HepG2 (cell line): ENCODE data around the gene SERPINA3. TPM values are rescaled to one million over a fixed set of nuclear protein-coding genes. Genes with fewer than 3 reads are reported as not detected.

ENCODE experiments used
- ARID3A ChIP-seq: IDR thresholded peaks from 2 replicates; pipeline ENCODE4 v1.6.1; 2012; ENCODE audit warnings: low read depth, low read length, improper control_type of control experiment
- BCL6 ChIP-seq: IDR thresholded peaks from 2 replicates; pipeline ENCODE4 v1.6.1; 2016; ENCODE audit warnings: missing genetic modification reagents, missing compliant biosample characterization
- EP300 ChIP-seq, 3 experiments: sonication (generic) in 1 of 3; formaldehyde crosslinking in 1 of 3; IDR thresholded peaks; 2 replicates each; pipeline versions ENCODE4 v1.5.1 to v1.6.1; 2011 to 2020; ENCODE audit warnings: low read depth in 2 of 3, low read length in 2 of 3, borderline replicate concordance in 1 of 3, improper control_type of control experiment in 1 of 3, mild to moderate bottlenecking in 1 of 3, missing genetic modification reagents in 1 of 3, moderate library complexity in 1 of 3
- GLMP ChIP-seq: sonication (generic); formaldehyde crosslinking; IDR thresholded peaks from 2 replicates; pipeline ENCODE4 v1.9.0; 2021; ENCODE audit warnings: missing genetic modification reagents, mild to moderate bottlenecking, borderline replicate concordance
- HOMEZ ChIP-seq: IDR thresholded peaks from 2 replicates; pipeline ENCODE4 v1.6.1; 2016; ENCODE audit warnings: low read depth
- HOXA3 ChIP-seq: sonication (generic); formaldehyde crosslinking; IDR thresholded peaks from 2 replicates; pipeline ENCODE4 v1.5.0; 2020; ENCODE audit warnings: missing genetic modification reagents
- KDM3A ChIP-seq: IDR thresholded peaks from 2 replicates; pipeline ENCODE4 v1.6.1; 2018; ENCODE audit warnings: low read depth, missing compliant biosample characterization
- KLF16 ChIP-seq, 2 experiments: sonication (generic) in 1 of 2; formaldehyde crosslinking in 1 of 2; IDR thresholded peaks; 2 replicates each; pipeline versions ENCODE4 v1.6.1 to v1.8.0; 2016 to 2023; ENCODE audit warnings: missing genetic modification reagents in 2 of 2, missing compliant biosample characterization in 1 of 2
- LCORL ChIP-seq, 2 experiments: fragments of 450-650 bp in 1 of 2; sonication (generic) in 1 of 2; formaldehyde crosslinking in 1 of 2; IDR thresholded peaks; 2 replicates each; pipeline versions ENCODE4 v1.5.0 to v1.6.1; 2017 to 2020; ENCODE audit warnings: antibody characterized with exemption in 1 of 2, missing genetic modification reagents in 1 of 2
- MIER3 ChIP-seq: IDR thresholded peaks from 2 replicates; pipeline ENCODE4 v1.6.1; 2016; ENCODE audit warnings: missing compliant biosample characterization, borderline replicate concordance
- MNT ChIP-seq: fragments of 450-650 bp; IDR thresholded peaks from 2 replicates; pipeline ENCODE4 v1.6.1; 2016
- ONECUT2 ChIP-seq: sonication (generic); formaldehyde crosslinking; IDR thresholded peaks from 2 replicates; pipeline ENCODE4 v1.4.0; 2020; ENCODE audit warnings: missing genetic modification reagents
- PCBP2 ChIP-seq: fragments of 200-400 bp; formaldehyde crosslinking; optimal IDR thresholded peaks from 2 replicates; pipeline ENCODE3; 2018; ENCODE audit warnings: low read length, low read depth; ENCODE audit not compliant: poor library complexity, severe bottlenecking
- PHF21A ChIP-seq: sonication (generic); formaldehyde crosslinking; IDR thresholded peaks from 2 replicates; pipeline ENCODE4 v1.5.0; 2020; ENCODE audit warnings: mild to moderate bottlenecking, missing genetic modification reagents
- TEAD3 ChIP-seq: optimal IDR thresholded peaks from 2 replicates; pipeline ENCODE3; 2016; ENCODE audit warnings: borderline replicate concordance
- ZNF101 ChIP-seq: sonication (generic); formaldehyde crosslinking; IDR thresholded peaks from 2 replicates; pipeline ENCODE4 v1.4.0; 2020; ENCODE audit warnings: mild to moderate bottlenecking, low read depth, missing genetic modification reagents, borderline replicate concordance
- ZNF607 ChIP-seq: sonication (generic); formaldehyde crosslinking; IDR thresholded peaks from 2 replicates; pipeline ENCODE4 v1.5.1; 2020; ENCODE audit warnings: missing genetic modification reagents, mild to moderate bottlenecking, borderline replicate concordance
- ZNF800 ChIP-seq: sonication (generic); formaldehyde crosslinking; IDR thresholded peaks from 2 replicates; pipeline ENCODE4 v1.4.0; 2020; ENCODE audit warnings: missing genetic modification reagents
- polyA plus RNA-seq, 8 experiments: library from polyadenylated mRNA; depleted of rRNA in 3 of 8; stranded (reverse) in 7 of 8; unstranded in 1 of 8; fragments of >200 nt; fragmentation: Illumina TruSeq in 4 of 8; extraction: Trizol in 4 of 8; gene quantifications; 2 replicates each; pipeline versions ENCODE4 v1.2.1 to v1.2.3, GENCODE V29; 2011 to 2016; ENCODE audit warnings: low read depth in 4 of 8, missing spikeins in 1 of 8, mixed read lengths in 1 of 8; ENCODE audit not compliant: insufficient read depth in 1 of 8
- total RNA-seq, 5 experiments: library from RNA; depleted of rRNA; stranded (reverse); fragments of >200 nt; fragmentation: Illumina TruSeq; extraction: Trizol; gene quantifications; 2 replicates each; pipeline ENCODE4 v1.2.3, GENCODE V29; 2016; ENCODE audit warnings: low read depth in 1 of 5

The SERPINA3 gene
- total and polyA plus RNA-seq, 2 of the 13 experiments (the other 11 are each of a cell fraction or from before 2014, with no cell fraction given), result 825 to 2,200 TPM

GRCh38 chr14:94636744-94637412 is 24.7 kb downstream of the SERPINA3 start (continued):
- TF ChIP-seq ONECUT2 (CRISPR knock-in tag) (peak; percentile 82), ARID3A (peak; percentile 77), KDM3A (CRISPR knock-in tag) (0 out of 2 replicates have a peak, but pooled peaks have one; percentile 59), KLF16 (CRISPR knock-in tag; IDR thresholded peaks at IDR 0.05) (no peak), EP300 (IDR thresholded peaks at IDR 0.05; ENCODE audit: low read depth in 2 of 2, low read length in 2 of 2) (peak in 1 of 2 experiments; percentile 94; a peak in 2 of 4 replicates), EP300 (CRISPR knock-in tag; IDR thresholded peaks at IDR 0.05; ENCODE audit: borderline replicate concordance) (no peak), ZNF800 (peak; percentile 55; the same call in 1 of the 2 replicates), MIER3 (CRISPR knock-in tag) (peak; percentile 48; the same call in 1 of the 2 replicates), GLMP (CRISPR knock-in tag) (no peak), ZNF607 (CRISPR knock-in tag) (0 out of 2 replicates have a peak, but pooled peaks have one; percentile 26), MNT (no peak), BCL6 (CRISPR knock-in tag) (peak; percentile 95), HOMEZ (CRISPR knock-in tag) (peak; percentile 67; the same call in 1 of the 2 replicates), PCBP2 (no peak), PHF21A (CRISPR knock-in tag) (peak; percentile 62), LCORL (IDR thresholded peaks at IDR 0.05) (no peak), LCORL (CRISPR knock-in tag; IDR thresholded peaks at IDR 0.05) (0 out of 2 replicates have a peak, but pooled peaks have one; percentile 18), HOXA3 (peak; percentile 73), ZNF101 (CRISPR knock-in tag) (no peak), TEAD3 (peak; percentile 61)
